Left lung (tissue), 10 donors: ENCODE measurements around the gene KRTAP10-7. TPM values are rescaled to one million over a fixed set of nuclear protein-coding genes. Genes with fewer than 3 reads are reported as not detected.
A peak's percentile ranks its signal among the peaks of the same experiment; 100 is the strongest.

Experiments
- ATAC-seq: fragments of 200-7000 bp; cut with Tn5 transposase; one replicate; pipeline ENCODE4 v1.9.1; 2020; ENCODE audit warnings: moderate library complexity
- DNase-seq, 4 donors: peaks; one replicate each; pipeline ENCODE4 v3.0.0-alpha.2; 2013 to 2020
- H3K27ac ChIP-seq, 2 donors: fragments of 200-600 bp; sonication (generic) in 1 of 2; one replicate each; pipeline versions ENCODE4 v1.5.0 to v1.8.0; 2020 to 2021
- H3K27me3 ChIP-seq, 2 donors: fragments of 200-600 bp; sonication (generic) in 1 of 2; one replicate each; pipeline versions ENCODE4 v1.5.0 to v1.8.0; 2020 to 2021
- H3K36me3 ChIP-seq, 2 donors: fragments of 200-600 bp; sonication (generic) in 1 of 2; one replicate each; pipeline versions ENCODE4 v1.5.0 to v1.8.0; 2020 to 2021
- H3K4me1 ChIP-seq, 2 donors: fragments of 200-600 bp; one replicate each; pipeline ENCODE4 v1.8.0; 2021
- H3K4me3 ChIP-seq, 2 donors: fragments of 200-600 bp; sonication (generic) in 1 of 2; one replicate each; pipeline versions ENCODE4 v1.5.0 to v1.8.0; 2020 to 2021; ENCODE audit warnings: mild to moderate bottlenecking in 1 of 2
- H3K9me3 ChIP-seq, 2 donors: fragments of 200-600 bp; sonication (generic) in 1 of 2; one replicate each; pipeline versions ENCODE4 v1.5.0 to v1.8.0; 2020 to 2021
- CTCF ChIP-seq, 2 donors: fragments of 200-600 bp; sonication (generic) in 1 of 2; IDR thresholded peaks; one replicate each; pipeline versions ENCODE4 v1.5.0 to v1.8.0; 2021; ENCODE audit warnings: antibody characterized with exemption in 2 of 2
- intact Hi-C, 2 donors: fragments of 100-400 bp; cut with DNase I; formaldehyde crosslinking; loops; one replicate each; pipeline versions ENCODE4 v1.11.2 to v1.14.2; 2022
- polyA plus RNA-seq, 6 donors: library from polyadenylated mRNA; unstranded; fragments of 120-200 nt; gene quantifications; one replicate each; pipeline ENCODE4 v1.2.1, GENCODE V29; 2013; ENCODE audit not compliant: insufficient read length in 6 of 6
- total RNA-seq, 2 donors: library from RNA; stranded (reverse); fragmentation: NEBNext Ultra II Directional; extraction: Animal tissue kit (Norgen Biotek cat#: 25700); gene quantifications; one replicate each; pipeline ENCODE4 v1.2.1, GENCODE V29; 2021
- donor health status: DM: no; HTN: yes; CAD: no.
- donor health status: DM: no; HTN: no; CAD: no.

Gene KRTAP10-7
- total and polyA plus RNA-seq, 8 donors, result not detected

- Histone ChIP-seq H3K36me3 (no peaks in the 10 kb centered on the region), H3K27ac (no peak overlapping the region), H3K9me3 (peaks cover 0 to 23% of the 10 kb centered on the region in 2 donors), H3K4me1 (no peaks in the 10 kb centered on the region), H3K4me3 (no peak overlapping the region), H3K27me3 (peaks cover 0 to 36% of the 10 kb centered on the region in 2 donors)
- intact Hi-C loops, result no loop called here
- TF ChIP-seq CTCF (IDR thresholded peaks at IDR 0.05), result no peak
- ATAC-seq, result no peak
- DNase-seq, result no peak
Measured at GRCh38 chr21:44615466-44615865, 15.1 kb downstream of the KRTAP10-7 start.

- ATAC-seq (no peak), DNase-seq (peak in 1 of 4 donors; percentile 54)
- Histone ChIP-seq H3K36me3 (no peaks in the 10 kb centered on the region), H3K9me3 (peaks cover 0 to 22% of the 10 kb centered on the region in 2 donors), H3K4me3 (no peak overlapping the region), H3K27me3 (peaks cover 0 to 36% of the 10 kb centered on the region in 2 donors), H3K4me1 (no peaks in the 10 kb centered on the region), H3K27ac (no peak overlapping the region)
- intact Hi-C loops, result no loop called here
- TF ChIP-seq CTCF (IDR thresholded peaks at IDR 0.05), result no peak
Measured at GRCh38 chr21:44615911-44616590, 15.7 kb downstream of the KRTAP10-7 start.

- no peaks in the 10 kb centered on the region for H3K4me1 ChIP-seq
- intact Hi-C loops, result no loop called here
- ATAC-seq (no peak), DNase-seq (peak in 1 of 4 donors; percentile 69)
- peaks cover 0 to 20% of the 10 kb centered on the region in 2 donors for H3K9me3 ChIP-seq
- no peaks in the 10 kb centered on the region for H3K36me3 ChIP-seq
- peaks cover 0 to 36% of the 10 kb centered on the region in 2 donors for H3K27me3 ChIP-seq
- no peak overlapping the region for H3K27ac ChIP-seq
- H3K4me3 ChIP-seq, result no peak overlapping the region
- TF ChIP-seq CTCF (IDR thresholded peaks at IDR 0.05), result no peak
Measured at GRCh38 chr21:44616591-44616926, 16.2 kb downstream of the KRTAP10-7 start.

- no peak for TF ChIP-seq CTCF (IDR thresholded peaks at IDR 0.05)
- no peaks in the 10 kb centered on the region for H3K36me3 ChIP-seq
- no peak overlapping the region for H3K4me3 ChIP-seq
- H3K4me1 ChIP-seq, result no peaks in the 10 kb centered on the region
- no peak overlapping the region for H3K27ac ChIP-seq
- intact Hi-C loops, result no loop called here
- DNase-seq, result peak in 1 of 4 donors; percentile 59
- ATAC-seq, result no peak
- peaks cover 0 to 14% of the 10 kb centered on the region in 2 donors for H3K9me3 ChIP-seq
- peaks cover 0 to 36% of the 10 kb centered on the region in 2 donors for H3K27me3 ChIP-seq
Measured at GRCh38 chr21:44617071-44617501, 16.7 kb downstream of the KRTAP10-7 start.

GRCh38 chr21:44618504-44618903, 18.1 kb downstream of the KRTAP10-7 start:
- peak in 1 of 4 donors; percentile 10 for DNase-seq

More at GRCh38 chr21:44618504-44618903, 18.1 kb downstream of the KRTAP10-7 start:
- Histone ChIP-seq H3K27ac (no peak overlapping the region), H3K4me3 (no peak overlapping the region), H3K36me3 (no peaks in the 10 kb centered on the region), H3K4me1 (no peaks in the 10 kb centered on the region), H3K27me3 (peaks cover 0 to 27% of the 10 kb centered on the region in 2 donors), H3K9me3 (peaks cover 0 to 22% of the 10 kb centered on the region in 2 donors)
- intact Hi-C loops, result no loop called here
- ATAC-seq, result peak; percentile 63
- no peak for TF ChIP-seq CTCF (IDR thresholded peaks at IDR 0.05)
